ENCODE results near the gene EMC9. TPM values are rescaled to one million over a fixed set of nuclear protein-coding genes. Genes with fewer than 3 reads are reported as not detected.
A peak's percentile ranks its signal among the peaks of the same experiment; 100 is the strongest.

EMC9 gene
- total RNA-seq (2014; rRNA removed; shearing (Covaris generic)), result 23.3 and 33.3 TPM in 2 replicates

GRCh38 chr14:24141097-24141880, at the start of gene EMC9:
EMC9 (minus strand) TSS chr14:24141591; CDS start chr14:24141304, 287 bp downstream.

GRCh38 chr14:24188251-24189058, 47.1 kb upstream of the EMC9 start, which contains the start of gene IPO4:
IPO4 (minus strand) TSS chr14:24188816; CDS start chr14:24188787, 29 bp downstream.

GRCh38 chr14:24171422-24172260, 30.2 kb upstream of the EMC9 start, which contains the start of gene REC8:
REC8 (plus strand) TSS chr14:24172080; CDS start chr14:24172553, 473 bp downstream.

GRCh38 chr14:24160850-24161804, 19.7 kb upstream of the EMC9 start, which contains the start of gene IRF9:
IRF9 (plus strand) TSS chr14:24161265; CDS start chr14:24162145, 880 bp downstream.

GRCh38 chr14:24146978-24147760, 5.8 kb upstream of the EMC9 start, which contains the start of gene RNF31:
RNF31 (plus strand) TSS chr14:24147498; CDS start chr14:24147699, 201 bp downstream.

GRCh38 chr14:24146453-24146977, 5.1 kb upstream of the EMC9 start, which contains the start of gene PSME2:
PSME2 (minus strand) TSS chr14:24146610; CDS start chr14:24146581, 29 bp downstream.

GRCh38 chr14:24135834-24136683, 5.3 kb downstream of the EMC9 start, which contains the start of gene PSME1:
PSME1 (plus strand) TSS chr14:24136194; CDS start chr14:24136263, 69 bp downstream.

GRCh38 chr14:24130380-24130716, 11.0 kb downstream of the EMC9 start, which contains the start of gene FITM1:
FITM1 (plus strand) TSS chr14:24130659; CDS start chr14:24131564, 905 bp downstream.

GRCh38 chr14:24114532-24115421, 26.6 kb downstream of the EMC9 start, which contains the start of the genes DCAF11 and NRL:
DCAF11 (plus strand) TSS chr14:24114777; CDS start chr14:24115595, 818 bp downstream.
NRL (minus strand) TSS chr14:24114949; CDS start chr14:24082848, 32,101 bp downstream.

GRCh38 chr14:24093901-24094840, 47.2 kb downstream of the EMC9 start, which contains the start of gene PCK2:
PCK2 (plus strand) TSS chr14:24094311; CDS start chr14:24094406, 95 bp downstream.

Small RNA genes lying within 50 kb of the gene (small RNA-seq; reads per million reads assigned to genes)
- gene AL136295.4, result not detected
- not detected for gene IPO4
- gene IRF9, result not detected
- 13.5 reads per million, percentile 90 among the genes with 10 or more reads in this experiment for gene RNA5SP383

Other genes starting within 250 kb of the EMC9 start
- gene DHRS4, start 187.8 kb downstream of the EMC9 start, total RNA-seq (2014; rRNA removed; shearing (Covaris generic)), result 40.2 and 48.0 TPM in 2 replicates
- gene DHRS4L2, start 152.7 kb downstream of the EMC9 start, total RNA-seq (2014; rRNA removed; shearing (Covaris generic)), result 20.4 and 23.5 TPM in 2 replicates
- 0.34 and 0.41 TPM in 2 replicates for gene CARMIL3, start 89.6 kb downstream of the EMC9 start, total RNA-seq (2014; rRNA removed; shearing (Covaris generic))
- gene CPNE6, start 70.0 kb downstream of the EMC9 start, total RNA-seq (2014; rRNA removed; shearing (Covaris generic)), result not detected in 2 replicates
- gene PCK2, start 47.3 kb downstream of the EMC9 start, total RNA-seq (2014; rRNA removed; shearing (Covaris generic)), result 50.4 and 54.3 TPM in 2 replicates
- 53.4 and 55.0 TPM in 2 replicates for gene DCAF11, start 26.8 kb downstream of the EMC9 start, total RNA-seq (2014; rRNA removed; shearing (Covaris generic))
- 0.94 and 2.0 TPM in 2 replicates for gene NRL, start 26.6 kb downstream of the EMC9 start, total RNA-seq (2014; rRNA removed; shearing (Covaris generic))
- 0.37 TPM in 1 of 2 replicates, not detected in the other for gene FITM1, start 10.9 kb downstream of the EMC9 start, total RNA-seq (2014; rRNA removed; shearing (Covaris generic))
- gene PSME1, start 5.4 kb downstream of the EMC9 start, total RNA-seq (2014; rRNA removed; shearing (Covaris generic)), result 156 and 194 TPM in 2 replicates
- gene PSME2, start 5.0 kb upstream of the EMC9 start, total RNA-seq (2014; rRNA removed; shearing (Covaris generic)), result 207 and 210 TPM in 2 replicates
- gene RNF31, start 5.9 kb upstream of the EMC9 start, total RNA-seq (2014; rRNA removed; shearing (Covaris generic)), result 66.8 and 79.3 TPM in 2 replicates
- 9.2 and 18.5 TPM in 2 replicates for gene IRF9, start 19.7 kb upstream of the EMC9 start, total RNA-seq (2014; rRNA removed; shearing (Covaris generic))
- 1.2 and 3.3 TPM in 2 replicates for gene REC8, start 30.5 kb upstream of the EMC9 start, total RNA-seq (2014; rRNA removed; shearing (Covaris generic))
- 129 and 134 TPM in 2 replicates for gene IPO4, start 47.2 kb upstream of the EMC9 start, total RNA-seq (2014; rRNA removed; shearing (Covaris generic))
- gene TM9SF1, start 53.9 kb upstream of the EMC9 start, total RNA-seq (2014; rRNA removed; shearing (Covaris generic)), result 35.1 and 37.9 TPM in 2 replicates
- not detected in 2 replicates for gene TSSK4, start 64.1 kb upstream of the EMC9 start, total RNA-seq (2014; rRNA removed; shearing (Covaris generic))
- gene CHMP4A, start 71.9 kb upstream of the EMC9 start, total RNA-seq (2014; rRNA removed; shearing (Covaris generic)), result 40.5 and 45.6 TPM in 2 replicates
- gene MDP1, start 74.5 kb upstream of the EMC9 start, total RNA-seq (2014; rRNA removed; shearing (Covaris generic)), result 13.8 and 20.6 TPM in 2 replicates
- 247 and 277 TPM in 2 replicates for gene NEDD8, start 90.8 kb upstream of the EMC9 start, total RNA-seq (2014; rRNA removed; shearing (Covaris generic))
- 57.2 and 66.8 TPM in 2 replicates for gene GMPR2, start 91.3 kb upstream of the EMC9 start, total RNA-seq (2014; rRNA removed; shearing (Covaris generic))
- 27.6 and 27.8 TPM in 2 replicates for gene TINF2, start 101.0 kb upstream of the EMC9 start, total RNA-seq (2014; rRNA removed; shearing (Covaris generic))
- gene TGM1, start 121.6 kb upstream of the EMC9 start, total RNA-seq (2014; rRNA removed; shearing (Covaris generic)), result 0.49 and 1.1 TPM in 2 replicates
- 30.0 and 35.3 TPM in 2 replicates for gene RABGGTA, start 130.0 kb upstream of the EMC9 start, total RNA-seq (2014; rRNA removed; shearing (Covaris generic))
- gene DHRS1, start 158.2 kb upstream of the EMC9 start, total RNA-seq (2014; rRNA removed; shearing (Covaris generic)), result 7.5 and 8.2 TPM in 2 replicates
- 14.6 and 22.7 TPM in 2 replicates for gene NOP9, start 158.3 kb upstream of the EMC9 start, total RNA-seq (2014; rRNA removed; shearing (Covaris generic))
- gene CIDEB, start 166.4 kb upstream of the EMC9 start, total RNA-seq (2014; rRNA removed; shearing (Covaris generic)), result not detected in 2 replicates
- 11.0 and 14.6 TPM in 2 replicates for gene LTB4R2, start 168.5 kb upstream of the EMC9 start, total RNA-seq (2014; rRNA removed; shearing (Covaris generic))
- gene LTB4R, start 169.9 kb upstream of the EMC9 start, total RNA-seq (2014; rRNA removed; shearing (Covaris generic)), result 10.5 and 15.5 TPM in 2 replicates
- gene ADCY4, start 193.5 kb upstream of the EMC9 start, total RNA-seq (2014; rRNA removed; shearing (Covaris generic)), result not detected in 2 replicates
- not detected in 2 replicates for gene RIPK3, start 198.4 kb upstream of the EMC9 start, total RNA-seq (2014; rRNA removed; shearing (Covaris generic))
- gene NFATC4, start 226.6 kb upstream of the EMC9 start, total RNA-seq (2014; rRNA removed; shearing (Covaris generic)), result 8.6 and 12.2 TPM in 2 replicates

All from A375 (cell line).